ENCODE results near the gene ACP7.

GRCh38 chr19:39154629-39155100 is 70.5 kb downstream of the ACP7 start:
- TF ChIP-seq CTCF (IDR thresholded peaks at IDR 0.05) (no peak), POLR2A (IDR thresholded peaks at IDR 0.05) (no peak)
